HG03066 (cell line): ENCODE data around the gene TAC3.

Experiments
- ATAC-seq: cut with Tn5 transposase; IDR thresholded peaks from one replicate; pipeline ENCODE4 v1.9.1; 2021; ENCODE audit warnings: low read depth; ENCODE audit not compliant: unreplicated experiment

Gene TAC3

GRCh38 chr12:57006809-57007475, 9.4 kb downstream of the TAC3 start:
- no peak for ATAC-seq

- ATAC-seq, result peak; percentile 48
Observed at GRCh38 chr12:57005980-57006808, 10.1 kb downstream of the TAC3 start, which contains the start of gene ZBTB39. TSS of gene ZBTB39 (minus strand) at chr12:57006546. CDS start at chr12:57004917, 1,629 bp downstream.

- no peak for ATAC-seq
Observed at GRCh38 chr12:57004651-57005050, 11.7 kb downstream of the TAC3 start.

- no peak for ATAC-seq
Observed at GRCh38 chr12:57003395-57003794, 12.9 kb downstream of the TAC3 start.

- ATAC-seq, result no peak
Observed at GRCh38 chr12:57001448-57001906, 14.9 kb downstream of the TAC3 start.

- ATAC-seq, result no peak
Observed at GRCh38 chr12:57000393-57000792, 15.9 kb downstream of the TAC3 start.

- ATAC-seq, result no peak
Observed at GRCh38 chr12:56999456-56999855, 16.9 kb downstream of the TAC3 start.

- ATAC-seq, result peak; percentile 88
Observed at GRCh38 chr12:56998981-56999380, 17.3 kb downstream of the TAC3 start.

GRCh38 chr12:56998316-56998715, 18.0 kb downstream of the TAC3 start:
- no peak for ATAC-seq

- no peak for ATAC-seq
Observed at GRCh38 chr12:56996793-56997545, 19.4 kb downstream of the TAC3 start.

- no peak for ATAC-seq
Observed at GRCh38 chr12:56995930-56996496, 20.3 kb downstream of the TAC3 start.

- ATAC-seq, result no peak
Observed at GRCh38 chr12:56995201-56995929, 21.0 kb downstream of the TAC3 start.

- no peak for ATAC-seq
Observed at GRCh38 chr12:56994231-56994746, 22.0 kb downstream of the TAC3 start.

- no peak for ATAC-seq
Observed at GRCh38 chr12:56993346-56993745, 23.0 kb downstream of the TAC3 start.

- ATAC-seq, result no peak
Observed at GRCh38 chr12:56991319-56992246, 24.7 kb downstream of the TAC3 start.

- no peak for ATAC-seq
Observed at GRCh38 chr12:56990648-56991318, 25.5 kb downstream of the TAC3 start.

- ATAC-seq, result no peak
Observed at GRCh38 chr12:56989861-56990610, 26.3 kb downstream of the TAC3 start.
